Prostate gland (tissue), 2 donors: ENCODE data around the gene PRKCD. TPM values are rescaled to one million over a fixed set of nuclear protein-coding genes. Genes with fewer than 3 reads are reported as not detected.

Source experiments
- total RNA-seq, 2 donors: library from RNA; depleted of rRNA; stranded (reverse); fragments of >200 nt; gene quantifications; one replicate each; pipeline ENCODE4 v1.1.0, GENCODE V29; 2016

PRKCD gene
- total RNA-seq, 2 donors from 2014 or later, result 33.4 to 57.9 TPM

Other genes starting within 250 kb of the PRKCD start
- 10 to 100 TPM; 35.3 to 37.4 TPM for gene SFMBT1, start 115.1 kb upstream of the PRKCD start, total RNA-seq
- 10 to 100 TPM; 10.3 to 31.1 TPM for gene RFT1, start 30.8 kb upstream of the PRKCD start, total RNA-seq
- gene TKT, start 94.8 kb downstream of the PRKCD start, total RNA-seq, result 100 to 1,000 TPM; 187 to 226 TPM
- gene DCP1A, start 186.3 kb downstream of the PRKCD start, total RNA-seq, result 10 to 100 TPM; 13.0 to 33.0 TPM